ENCODE measurements around the gene NBEA. TPM values are rescaled to one million over a fixed set of nuclear protein-coding genes. Genes with fewer than 3 reads are reported as not detected.
A peak's percentile ranks its signal among the peaks of the same experiment; 100 is the strongest.

The NBEA gene
- total RNA-seq, 1 experiment from 2014 or later: 0.51 TPM

GRCh38 chr13:35549481-35549880, 607.4 kb downstream of the NBEA start:
- DNase-seq (ENCODE audit: low read depth): peak; percentile 14
- in situ Hi-C loops (cut with HindIII; ENCODE audit: low pct_unique_long_range_greater_than_20kb, low sequenced_read_pairs): no loop called here

GRCh38 chr13:35552172-35552844, 610.2 kb downstream of the NBEA start:
- no peak for DNase-seq (ENCODE audit: low read depth)
- in situ Hi-C loops (cut with HindIII; ENCODE audit: low pct_unique_long_range_greater_than_20kb, low sequenced_read_pairs): no loop called here

GRCh38 chr13:35554972-35555623, 613.0 kb downstream of the NBEA start:
- no peak for DNase-seq (ENCODE audit: low read depth)
- in situ Hi-C loops (cut with HindIII; ENCODE audit: low pct_unique_long_range_greater_than_20kb, low sequenced_read_pairs): no loop called here

- DNase-seq (ENCODE audit: low read depth): no peak
- in situ Hi-C loops (cut with HindIII; ENCODE audit: low pct_unique_long_range_greater_than_20kb, low sequenced_read_pairs): no loop called here
Observed at GRCh38 chr13:35557475-35557874, 615.4 kb downstream of the NBEA start.

GRCh38 chr13:35561540-35561939, 619.5 kb downstream of the NBEA start:
- in situ Hi-C loops (cut with HindIII; ENCODE audit: low pct_unique_long_range_greater_than_20kb, low sequenced_read_pairs): no loop called here
- no peak for DNase-seq (ENCODE audit: low read depth)

GRCh38 chr13:35565273-35565672, 623.2 kb downstream of the NBEA start:
- no peak for DNase-seq (ENCODE audit: low read depth)
- in situ Hi-C loops (cut with HindIII; ENCODE audit: low pct_unique_long_range_greater_than_20kb, low sequenced_read_pairs): no loop called here

- in situ Hi-C loops (cut with HindIII; ENCODE audit: low pct_unique_long_range_greater_than_20kb, low sequenced_read_pairs): no loop called here
Observed at GRCh38 chr13:35566340-35566739, 624.3 kb downstream of the NBEA start.

GRCh38 chr13:35567406-35567980, 625.4 kb downstream of the NBEA start:
- DNase-seq (ENCODE audit: low read depth): no peak
- in situ Hi-C loops (cut with HindIII; ENCODE audit: low pct_unique_long_range_greater_than_20kb, low sequenced_read_pairs): no loop called here

More at GRCh38 chr13:35566340-35566739, 624.3 kb downstream of the NBEA start:
- no peak for DNase-seq (ENCODE audit: low read depth)

- in situ Hi-C loops (cut with HindIII; ENCODE audit: low pct_unique_long_range_greater_than_20kb, low sequenced_read_pairs): no loop called here
- DNase-seq (ENCODE audit: low read depth): no peak
Observed at GRCh38 chr13:35573639-35574038, 631.6 kb downstream of the NBEA start.

GRCh38 chr13:35592457-35592856, 650.4 kb downstream of the NBEA start:
- DNase-seq (ENCODE audit: low read depth): no peak
- in situ Hi-C loops (cut with HindIII; ENCODE audit: low pct_unique_long_range_greater_than_20kb, low sequenced_read_pairs): no loop called here

- in situ Hi-C loops (cut with HindIII; ENCODE audit: low pct_unique_long_range_greater_than_20kb, low sequenced_read_pairs): no loop called here
- DNase-seq (ENCODE audit: low read depth): no peak
Observed at GRCh38 chr13:35593651-35594050, 651.6 kb downstream of the NBEA start.

GRCh38 chr13:35594096-35594495, 652.0 kb downstream of the NBEA start:
- in situ Hi-C loops (cut with HindIII; ENCODE audit: low pct_unique_long_range_greater_than_20kb, low sequenced_read_pairs): no loop called here
- DNase-seq (ENCODE audit: low read depth): no peak

- in situ Hi-C loops (cut with HindIII; ENCODE audit: low pct_unique_long_range_greater_than_20kb, low sequenced_read_pairs): no loop called here
- DNase-seq (ENCODE audit: low read depth): no peak
Observed at GRCh38 chr13:35595181-35595580, 653.1 kb downstream of the NBEA start.

GRCh38 chr13:35596321-35597030, 654.4 kb downstream of the NBEA start:
- DNase-seq (ENCODE audit: low read depth): no peak
- in situ Hi-C loops (cut with HindIII; ENCODE audit: low pct_unique_long_range_greater_than_20kb, low sequenced_read_pairs): no loop called here

- no peak for DNase-seq (ENCODE audit: low read depth)
- in situ Hi-C loops (cut with HindIII; ENCODE audit: low pct_unique_long_range_greater_than_20kb, low sequenced_read_pairs): no loop called here
Observed at GRCh38 chr13:35597451-35597850, 655.4 kb downstream of the NBEA start.

GRCh38 chr13:35598233-35598632, 656.2 kb downstream of the NBEA start:
- in situ Hi-C loops (cut with HindIII; ENCODE audit: low pct_unique_long_range_greater_than_20kb, low sequenced_read_pairs): no loop called here
- no peak for DNase-seq (ENCODE audit: low read depth)

GRCh38 chr13:35598790-35599369, 656.8 kb downstream of the NBEA start:
- in situ Hi-C loops (cut with HindIII; ENCODE audit: low pct_unique_long_range_greater_than_20kb, low sequenced_read_pairs): no loop called here
- no peak for DNase-seq (ENCODE audit: low read depth)

GRCh38 chr13:35599384-35599783, 657.3 kb downstream of the NBEA start:
- no peak for DNase-seq (ENCODE audit: low read depth)
- in situ Hi-C loops (cut with HindIII; ENCODE audit: low pct_unique_long_range_greater_than_20kb, low sequenced_read_pairs): no loop called here

- no peak for DNase-seq (ENCODE audit: low read depth)
- in situ Hi-C loops (cut with HindIII; ENCODE audit: low pct_unique_long_range_greater_than_20kb, low sequenced_read_pairs): no loop called here
Observed at GRCh38 chr13:35600137-35600536, 658.1 kb downstream of the NBEA start.

Data from Caki2 (cell line).